ENCODE data around the gene TUFT1.

DNA sequence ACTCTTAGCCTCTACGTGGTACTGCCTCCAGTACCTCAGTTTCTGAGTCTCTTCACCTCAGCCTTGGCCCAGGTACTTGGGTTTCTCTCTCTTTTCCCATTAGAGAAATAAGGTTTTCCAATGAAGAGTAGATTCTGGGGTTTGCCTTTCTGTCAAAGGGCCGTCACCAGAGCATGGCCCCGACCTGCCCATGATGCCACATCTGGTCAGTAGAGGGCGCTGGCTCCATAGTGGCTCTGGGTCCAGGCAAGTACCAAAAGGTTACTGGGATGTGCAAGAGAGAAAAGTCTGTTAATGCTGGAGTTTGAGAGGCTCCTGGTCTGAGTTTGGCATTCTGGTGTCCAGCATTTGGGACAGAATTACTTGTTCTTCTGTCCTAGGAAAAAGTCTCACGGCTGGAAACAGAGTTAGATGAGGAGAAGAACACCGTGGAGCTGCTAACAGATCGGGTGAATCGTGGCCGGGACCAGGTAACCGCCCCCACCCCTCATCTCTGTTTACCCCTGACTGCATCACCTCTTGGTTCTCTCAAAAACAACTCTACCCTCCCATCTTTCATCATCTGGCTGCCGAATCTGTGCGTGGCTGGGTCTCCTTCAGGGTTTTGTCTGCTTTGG, 5.3 kb upstream of the TUFT1 start:
- TF ChIP-seq, protein P1, sequence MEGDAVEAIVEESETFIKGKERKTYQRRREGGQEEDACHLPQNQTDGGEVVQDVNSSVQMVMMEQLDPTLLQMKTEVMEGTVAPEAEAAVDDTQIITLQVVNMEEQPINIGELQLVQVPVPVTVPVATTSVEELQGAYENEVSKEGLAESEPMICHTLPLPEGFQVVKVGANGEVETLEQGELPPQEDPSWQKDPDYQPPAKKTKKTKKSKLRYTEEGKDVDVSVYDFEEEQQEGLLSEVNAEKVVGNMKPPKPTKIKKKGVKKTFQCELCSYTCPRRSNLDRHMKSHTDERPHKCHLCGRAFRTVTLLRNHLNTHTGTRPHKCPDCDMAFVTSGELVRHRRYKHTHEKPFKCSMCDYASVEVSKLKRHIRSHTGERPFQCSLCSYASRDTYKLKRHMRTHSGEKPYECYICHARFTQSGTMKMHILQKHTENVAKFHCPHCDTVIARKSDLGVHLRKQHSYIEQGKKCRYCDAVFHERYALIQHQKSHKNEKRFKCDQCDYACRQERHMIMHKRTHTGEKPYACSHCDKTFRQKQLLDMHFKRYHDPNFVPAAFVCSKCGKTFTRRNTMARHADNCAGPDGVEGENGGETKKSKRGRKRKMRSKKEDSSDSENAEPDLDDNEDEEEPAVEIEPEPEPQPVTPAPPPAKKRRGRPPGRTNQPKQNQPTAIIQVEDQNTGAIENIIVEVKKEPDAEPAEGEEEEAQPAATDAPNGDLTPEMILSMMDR (conservative IDR thresholded peaks at IDR 0.05; ENCODE audit: low read length) = peak; percentile 97
- no peak for TF ChIP-seq EZH2phosphoT487 (IDR thresholded peaks at IDR 0.05; ENCODE audit: borderline replicate concordance, low read depth, low read length)
